ENCODE measurements around the gene MRPL55.

DNA sequence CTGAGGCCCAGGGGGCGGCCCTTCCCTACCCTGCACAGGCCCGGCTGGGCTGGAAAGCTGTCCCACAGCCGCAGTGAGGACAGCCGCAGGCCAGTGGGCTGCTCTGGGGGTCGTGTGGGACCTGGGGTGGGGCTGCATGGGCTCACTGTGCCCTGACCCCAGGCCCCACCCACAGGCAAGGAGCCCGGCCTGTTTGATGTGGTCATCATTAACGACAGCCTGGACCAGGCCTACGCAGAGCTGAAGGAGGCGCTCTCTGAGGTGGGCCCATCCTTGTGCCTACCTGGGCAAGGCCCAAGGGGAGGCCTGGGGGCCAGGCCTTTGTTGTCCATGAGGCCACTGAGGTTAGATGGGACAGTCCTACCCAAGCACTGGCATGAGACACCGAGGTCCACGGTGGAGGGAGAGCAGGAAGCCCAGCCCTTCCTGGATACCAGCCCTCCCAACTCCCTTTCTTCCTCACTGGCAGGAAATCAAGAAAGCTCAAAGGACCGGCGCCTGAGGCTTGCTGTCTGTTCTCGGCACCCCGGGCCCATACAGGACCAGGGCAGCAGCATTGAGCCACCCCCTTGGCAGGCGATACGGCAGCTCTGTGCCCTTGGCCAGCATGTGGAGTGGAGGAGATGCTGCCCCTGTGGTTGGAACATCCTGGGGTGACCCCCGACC, 39.2 kb upstream of the MRPL55 start:
- TF ChIP-seq RARB (CRISPR knock-in tag; IDR thresholded peaks at IDR 0.05) (no peak), BACH2 (CRISPR knock-in tag; IDR thresholded peaks at IDR 0.05; ENCODE audit: borderline replicate concordance) (no peak), ZNF565 (CRISPR knock-in tag; conservative IDR thresholded peaks at IDR 0.05; ENCODE audit: low read depth) (no peak), ZC3H10 (CRISPR knock-in tag; IDR thresholded peaks at IDR 0.05) (no peak), ZFP30 (CRISPR knock-in tag; IDR thresholded peaks at IDR 0.05) (no peak), GLIS3 (CRISPR knock-in tag; IDR thresholded peaks at IDR 0.05) (no peak), ZFP3 (CRISPR knock-in tag; IDR thresholded peaks at IDR 0.05) (no peak), TOX (CRISPR knock-in tag; IDR thresholded peaks at IDR 0.05; ENCODE audit: borderline replicate concordance) (no peak)
- TF ChIP-seq, protein P1, sequence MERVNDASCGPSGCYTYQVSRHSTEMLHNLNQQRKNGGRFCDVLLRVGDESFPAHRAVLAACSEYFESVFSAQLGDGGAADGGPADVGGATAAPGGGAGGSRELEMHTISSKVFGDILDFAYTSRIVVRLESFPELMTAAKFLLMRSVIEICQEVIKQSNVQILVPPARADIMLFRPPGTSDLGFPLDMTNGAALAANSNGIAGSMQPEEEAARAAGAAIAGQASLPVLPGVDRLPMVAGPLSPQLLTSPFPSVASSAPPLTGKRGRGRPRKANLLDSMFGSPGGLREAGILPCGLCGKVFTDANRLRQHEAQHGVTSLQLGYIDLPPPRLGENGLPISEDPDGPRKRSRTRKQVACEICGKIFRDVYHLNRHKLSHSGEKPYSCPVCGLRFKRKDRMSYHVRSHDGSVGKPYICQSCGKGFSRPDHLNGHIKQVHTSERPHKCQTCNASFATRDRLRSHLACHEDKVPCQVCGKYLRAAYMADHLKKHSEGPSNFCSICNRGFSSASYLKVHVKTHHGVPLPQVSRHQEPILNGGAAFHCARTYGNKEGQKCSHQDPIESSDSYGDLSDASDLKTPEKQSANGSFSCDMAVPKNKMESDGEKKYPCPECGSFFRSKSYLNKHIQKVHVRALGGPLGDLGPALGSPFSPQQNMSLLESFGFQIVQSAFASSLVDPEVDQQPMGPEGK (CRISPR knock-in tag; IDR thresholded peaks at IDR 0.05; ENCODE audit: borderline replicate concordance), result no peak
- TF ChIP-seq, protein P2, sequence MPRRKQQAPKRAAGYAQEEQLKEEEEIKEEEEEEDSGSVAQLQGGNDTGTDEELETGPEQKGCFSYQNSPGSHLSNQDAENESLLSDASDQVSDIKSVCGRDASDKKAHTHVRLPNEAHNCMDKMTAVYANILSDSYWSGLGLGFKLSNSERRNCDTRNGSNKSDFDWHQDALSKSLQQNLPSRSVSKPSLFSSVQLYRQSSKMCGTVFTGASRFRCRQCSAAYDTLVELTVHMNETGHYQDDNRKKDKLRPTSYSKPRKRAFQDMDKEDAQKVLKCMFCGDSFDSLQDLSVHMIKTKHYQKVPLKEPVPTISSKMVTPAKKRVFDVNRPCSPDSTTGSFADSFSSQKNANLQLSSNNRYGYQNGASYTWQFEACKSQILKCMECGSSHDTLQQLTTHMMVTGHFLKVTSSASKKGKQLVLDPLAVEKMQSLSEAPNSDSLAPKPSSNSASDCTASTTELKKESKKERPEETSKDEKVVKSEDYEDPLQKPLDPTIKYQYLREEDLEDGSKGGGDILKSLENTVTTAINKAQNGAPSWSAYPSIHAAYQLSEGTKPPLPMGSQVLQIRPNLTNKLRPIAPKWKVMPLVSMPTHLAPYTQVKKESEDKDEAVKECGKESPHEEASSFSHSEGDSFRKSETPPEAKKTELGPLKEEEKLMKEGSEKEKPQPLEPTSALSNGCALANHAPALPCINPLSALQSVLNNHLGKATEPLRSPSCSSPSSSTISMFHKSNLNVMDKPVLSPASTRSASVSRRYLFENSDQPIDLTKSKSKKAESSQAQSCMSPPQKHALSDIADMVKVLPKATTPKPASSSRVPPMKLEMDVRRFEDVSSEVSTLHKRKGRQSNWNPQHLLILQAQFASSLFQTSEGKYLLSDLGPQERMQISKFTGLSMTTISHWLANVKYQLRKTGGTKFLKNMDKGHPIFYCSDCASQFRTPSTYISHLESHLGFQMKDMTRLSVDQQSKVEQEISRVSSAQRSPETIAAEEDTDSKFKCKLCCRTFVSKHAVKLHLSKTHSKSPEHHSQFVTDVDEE (CRISPR knock-in tag; IDR thresholded peaks at IDR 0.05), result no peak
- TF ChIP-seq, protein P3, sequence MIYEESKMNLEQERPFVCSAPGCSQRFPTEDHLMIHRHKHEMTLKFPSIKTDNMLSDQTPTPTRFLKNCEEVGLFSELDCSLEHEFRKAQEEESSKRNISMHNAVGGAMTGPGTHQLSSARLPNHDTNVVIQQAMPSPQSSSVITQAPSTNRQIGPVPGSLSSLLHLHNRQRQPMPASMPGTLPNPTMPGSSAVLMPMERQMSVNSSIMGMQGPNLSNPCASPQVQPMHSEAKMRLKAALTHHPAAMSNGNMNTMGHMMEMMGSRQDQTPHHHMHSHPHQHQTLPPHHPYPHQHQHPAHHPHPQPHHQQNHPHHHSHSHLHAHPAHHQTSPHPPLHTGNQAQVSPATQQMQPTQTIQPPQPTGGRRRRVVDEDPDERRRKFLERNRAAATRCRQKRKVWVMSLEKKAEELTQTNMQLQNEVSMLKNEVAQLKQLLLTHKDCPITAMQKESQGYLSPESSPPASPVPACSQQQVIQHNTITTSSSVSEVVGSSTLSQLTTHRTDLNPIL (CRISPR knock-in tag; IDR thresholded peaks at IDR 0.05; ENCODE audit: low read depth), result no peak
- TF ChIP-seq, protein P4, sequence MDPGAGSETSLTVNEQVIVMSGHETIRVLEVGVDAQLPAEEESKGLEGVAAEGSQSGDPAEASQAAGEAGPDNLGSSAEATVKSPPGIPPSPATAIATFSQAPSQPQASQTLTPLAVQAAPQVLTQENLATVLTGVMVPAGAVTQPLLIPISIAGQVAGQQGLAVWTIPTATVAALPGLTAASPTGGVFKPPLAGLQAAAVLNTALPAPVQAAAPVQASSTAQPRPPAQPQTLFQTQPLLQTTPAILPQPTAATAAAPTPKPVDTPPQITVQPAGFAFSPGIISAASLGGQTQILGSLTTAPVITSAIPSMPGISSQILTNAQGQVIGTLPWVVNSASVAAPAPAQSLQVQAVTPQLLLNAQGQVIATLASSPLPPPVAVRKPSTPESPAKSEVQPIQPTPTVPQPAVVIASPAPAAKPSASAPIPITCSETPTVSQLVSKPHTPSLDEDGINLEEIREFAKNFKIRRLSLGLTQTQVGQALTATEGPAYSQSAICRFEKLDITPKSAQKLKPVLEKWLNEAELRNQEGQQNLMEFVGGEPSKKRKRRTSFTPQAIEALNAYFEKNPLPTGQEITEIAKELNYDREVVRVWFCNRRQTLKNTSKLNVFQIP (CRISPR knock-in tag; IDR thresholded peaks at IDR 0.05; ENCODE audit: borderline replicate concordance, low read depth), result no peak

Measured in SK-N-SH treated with all-trans-retinoic acid at 6 μM for 48 hours (cell line).